GM21825 (cell line): ENCODE results near the gene KCNAB1.
"Not testable (repeated sequence)": the region's sequence is repeated elsewhere in the genome, so short reads cannot be mapped to it uniquely, and the experiment has no call there.

ENCODE experiments used
- ATAC-seq: cut with Tn5 transposase; IDR thresholded peaks from one replicate; pipeline ENCODE4 v1.9.1; 2021; ENCODE audit warnings: mild to moderate bottlenecking, moderate library complexity; ENCODE audit not compliant: unreplicated experiment

KCNAB1 gene

DNA sequence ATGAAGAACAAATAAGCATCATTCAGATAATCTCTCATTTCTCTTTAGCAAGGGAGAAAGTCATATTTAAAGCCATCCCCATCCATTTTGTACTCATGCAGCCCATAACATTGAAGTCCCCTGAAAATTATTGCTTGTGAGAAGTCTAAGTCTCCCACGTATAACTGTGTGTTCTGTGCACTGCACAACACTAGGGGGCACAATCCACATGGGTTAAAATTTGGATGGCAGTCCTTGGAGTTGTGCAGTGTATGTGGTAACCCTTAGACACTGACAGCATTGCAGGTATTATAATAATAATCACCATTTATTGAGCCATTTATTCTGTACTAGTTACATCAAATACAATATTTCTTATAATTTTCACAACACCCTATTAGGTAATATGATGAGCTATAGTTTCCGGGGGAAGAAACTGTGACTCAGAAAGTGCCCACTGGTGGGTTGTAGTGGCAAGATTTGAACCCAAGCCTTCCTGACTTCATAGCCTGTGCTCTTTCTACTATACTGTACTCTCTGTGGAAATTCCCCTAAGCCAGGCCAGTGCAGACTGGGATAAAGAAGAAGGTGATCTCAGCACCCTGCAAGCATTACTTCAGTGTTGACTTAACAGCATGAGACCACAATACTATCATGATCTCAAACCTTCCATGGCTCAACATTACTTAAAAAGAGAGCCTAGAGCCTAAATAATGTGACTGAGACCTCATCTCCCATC, 15.7 kb downstream of the KCNAB1 start:
- no peak for ATAC-seq

DNA sequence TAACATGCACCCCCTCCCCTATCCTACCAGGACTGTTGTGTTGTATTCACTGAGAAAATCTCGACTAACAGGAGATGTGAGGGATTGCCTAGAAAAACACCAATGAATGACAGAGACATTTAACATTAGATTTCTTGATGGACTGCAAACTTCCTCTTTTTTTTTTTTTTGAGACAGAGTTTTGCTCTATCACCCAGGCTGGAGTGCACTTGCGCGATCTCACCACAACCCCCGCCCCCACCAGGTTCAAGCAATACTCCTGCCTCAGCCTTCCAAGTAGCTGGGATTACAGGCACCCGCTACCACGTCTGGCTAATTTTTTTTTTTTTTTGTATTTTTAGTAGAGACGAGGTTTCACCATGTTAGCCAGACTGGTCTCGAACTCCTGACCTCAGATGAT, 17.0 kb downstream of the KCNAB1 start:
- not testable (repeated sequence) for ATAC-seq

DNA sequence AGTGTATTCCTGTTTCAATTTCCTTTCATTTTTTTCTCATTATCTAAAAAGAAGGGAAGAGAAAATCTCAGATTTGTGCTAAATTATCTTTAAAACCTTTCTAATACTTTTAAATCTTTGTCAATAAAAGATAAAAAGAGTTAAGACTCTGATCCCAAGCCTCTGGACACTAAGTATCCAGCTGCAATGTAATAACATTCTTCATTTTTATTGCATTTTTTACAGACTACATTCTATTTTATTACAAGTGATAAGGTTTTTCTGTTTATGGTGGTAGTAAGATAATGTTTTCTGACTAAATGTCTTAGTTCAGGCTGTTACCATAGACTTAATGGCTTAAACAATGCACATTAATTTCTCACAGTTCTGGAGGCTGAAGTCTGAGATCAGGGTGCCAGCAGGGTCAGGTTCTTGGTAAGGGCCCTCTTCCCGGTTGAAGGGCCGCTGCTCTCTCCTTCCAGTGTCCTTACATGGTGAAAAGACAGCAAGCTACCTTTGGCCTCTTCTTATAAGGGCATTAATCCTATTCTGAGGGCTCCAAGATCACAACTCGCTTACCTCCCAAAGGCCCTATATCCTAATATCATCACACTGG, 19.7 kb downstream of the KCNAB1 start:
- no peak for ATAC-seq

DNA sequence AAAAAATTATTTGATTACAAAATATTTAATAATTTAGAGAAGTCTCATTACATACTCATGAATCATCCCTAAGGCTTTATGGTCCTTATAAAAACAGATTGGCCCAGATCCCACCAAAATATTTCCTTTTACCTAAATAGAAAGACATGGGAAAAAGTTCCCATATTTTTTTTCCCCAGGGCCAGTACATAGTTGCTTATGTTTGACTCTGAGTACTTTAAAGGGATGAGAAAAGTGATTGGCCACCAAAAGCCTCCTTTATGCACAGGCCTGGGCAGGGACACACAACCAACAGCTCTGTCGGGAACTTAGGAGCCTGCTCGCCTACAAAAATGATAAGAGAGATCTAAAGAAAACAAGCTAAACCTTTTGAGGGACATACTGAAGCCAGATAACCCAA, 22.3 kb downstream of the KCNAB1 start:
- ATAC-seq = no peak

DNA sequence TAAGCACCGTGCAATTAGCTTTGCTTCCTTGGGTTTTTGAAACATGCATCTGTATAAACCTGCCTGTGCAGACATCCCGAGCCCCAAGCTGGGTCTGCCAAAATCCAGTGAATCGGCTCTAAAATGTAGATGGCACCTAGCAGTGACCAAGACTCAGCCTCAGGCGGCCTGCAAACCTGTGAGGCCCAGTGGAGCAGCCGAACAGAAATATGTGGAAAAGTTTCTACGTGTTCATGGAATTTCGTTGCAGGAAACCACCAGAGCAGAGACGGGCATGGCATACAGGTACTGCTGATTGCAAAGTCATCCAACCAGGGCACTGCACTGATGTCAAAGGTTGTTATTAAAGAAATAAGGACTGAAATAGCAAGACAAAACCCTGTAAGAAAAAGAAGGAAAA, 22.8 kb downstream of the KCNAB1 start:
- no peak for ATAC-seq

DNA sequence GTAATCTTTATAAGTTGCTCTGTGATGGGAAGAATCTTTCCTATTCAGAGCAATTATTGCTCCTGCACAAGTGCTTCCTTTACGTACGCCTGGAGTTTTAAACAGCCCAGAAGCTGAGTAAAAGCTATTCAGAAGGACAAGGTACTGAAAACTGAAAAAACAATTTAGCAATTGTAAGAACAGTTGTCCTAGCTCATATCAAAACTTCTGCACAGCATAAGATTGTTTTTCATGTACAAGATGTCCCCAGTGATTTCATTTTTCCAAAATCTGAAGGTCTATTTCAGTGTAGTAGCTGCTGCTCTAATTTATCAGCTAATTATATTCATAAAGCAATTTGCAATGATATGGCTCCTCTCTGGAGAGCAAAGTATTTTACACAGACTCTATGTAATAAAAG, 23.7 kb downstream of the KCNAB1 start:
- ATAC-seq = no peak

DNA sequence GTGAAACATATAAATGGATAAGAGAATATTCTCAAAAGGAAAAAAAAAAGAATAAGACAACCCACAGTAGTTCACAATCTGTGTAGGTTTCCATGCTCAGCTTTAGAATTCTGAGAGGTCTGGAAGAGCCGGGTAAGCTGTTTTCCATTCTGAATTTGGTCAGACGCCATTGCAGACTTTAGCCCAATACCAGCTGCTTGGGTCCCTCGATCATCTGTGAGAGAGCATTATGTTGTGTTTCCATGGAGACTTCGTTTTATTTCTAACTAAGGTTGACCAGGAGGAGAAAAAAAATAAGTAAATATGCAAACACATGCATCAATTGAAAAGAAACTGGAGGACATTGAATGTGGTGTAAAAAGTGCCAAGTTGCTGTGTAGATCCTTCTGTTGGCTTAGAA, 25.5 kb downstream of the KCNAB1 start:
- ATAC-seq = no peak

DNA sequence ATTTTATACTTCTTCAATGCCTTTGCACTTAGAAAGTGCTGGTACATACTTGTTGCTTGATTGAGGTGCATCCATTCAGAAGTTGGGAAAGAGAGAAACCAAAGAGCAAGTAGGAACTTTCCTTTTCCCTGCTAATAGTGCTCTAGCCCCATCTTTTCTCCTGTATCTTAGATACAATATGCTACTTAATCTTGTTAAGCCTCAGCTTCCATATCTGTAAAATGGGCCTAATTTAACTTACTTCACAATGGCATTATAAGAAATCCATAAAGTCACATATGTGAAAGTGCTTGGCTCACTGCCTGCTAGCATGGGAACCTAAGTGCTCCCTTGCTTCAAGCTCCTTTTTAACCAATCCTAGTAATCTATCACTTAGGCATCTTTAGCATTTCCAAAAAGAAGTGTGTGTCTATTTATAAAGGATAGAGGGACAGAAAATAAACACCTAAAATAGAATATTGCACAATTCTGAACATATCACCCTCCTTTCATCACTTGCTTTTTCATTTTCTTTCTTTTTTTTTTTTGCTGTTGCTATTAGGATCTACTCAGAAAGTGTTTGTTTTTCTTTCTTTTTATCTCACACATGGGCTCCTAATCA, 28.1 kb downstream of the KCNAB1 start:
- no peak for ATAC-seq

DNA sequence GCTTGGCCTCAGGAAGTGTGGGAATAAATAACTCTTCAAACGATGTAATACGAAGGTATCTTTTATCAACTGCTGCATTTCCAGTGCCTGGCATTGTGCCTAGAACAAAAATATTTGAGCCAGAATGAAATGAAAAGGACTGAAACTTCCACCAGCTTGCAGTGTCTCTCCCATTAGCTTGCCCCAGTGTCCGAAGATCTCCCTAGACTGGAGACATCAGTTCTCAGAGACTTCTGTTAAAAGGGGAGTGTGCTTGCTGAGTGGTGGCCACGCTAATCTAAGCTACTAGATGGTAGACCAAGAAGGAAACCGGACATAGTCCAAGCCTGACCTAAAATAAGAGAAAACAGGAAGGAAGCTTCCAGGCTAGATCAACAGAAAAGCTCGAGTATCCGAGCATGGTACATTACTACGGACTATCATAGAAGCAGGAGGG, 28.6 kb downstream of the KCNAB1 start:
- no peak for ATAC-seq

DNA sequence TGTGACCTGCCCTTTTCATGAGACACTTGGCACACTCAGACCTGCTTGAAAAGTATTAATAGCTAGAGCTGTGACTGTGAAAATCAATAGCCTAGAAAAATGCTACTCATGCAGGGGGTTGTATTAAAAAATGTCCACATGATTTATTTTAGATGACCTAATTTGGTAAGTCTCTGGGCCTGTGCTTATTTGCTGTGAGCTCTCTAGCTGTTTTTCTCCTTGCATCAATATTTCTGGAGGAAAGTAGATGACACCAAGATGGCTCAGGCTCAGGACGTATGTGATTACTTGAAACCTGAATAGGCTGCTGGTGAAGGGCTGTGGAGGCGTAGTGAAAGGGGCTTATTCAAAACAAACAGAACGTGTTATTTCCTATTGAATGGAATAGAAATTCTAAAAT, 29.5 kb downstream of the KCNAB1 start:
- no peak for ATAC-seq

DNA sequence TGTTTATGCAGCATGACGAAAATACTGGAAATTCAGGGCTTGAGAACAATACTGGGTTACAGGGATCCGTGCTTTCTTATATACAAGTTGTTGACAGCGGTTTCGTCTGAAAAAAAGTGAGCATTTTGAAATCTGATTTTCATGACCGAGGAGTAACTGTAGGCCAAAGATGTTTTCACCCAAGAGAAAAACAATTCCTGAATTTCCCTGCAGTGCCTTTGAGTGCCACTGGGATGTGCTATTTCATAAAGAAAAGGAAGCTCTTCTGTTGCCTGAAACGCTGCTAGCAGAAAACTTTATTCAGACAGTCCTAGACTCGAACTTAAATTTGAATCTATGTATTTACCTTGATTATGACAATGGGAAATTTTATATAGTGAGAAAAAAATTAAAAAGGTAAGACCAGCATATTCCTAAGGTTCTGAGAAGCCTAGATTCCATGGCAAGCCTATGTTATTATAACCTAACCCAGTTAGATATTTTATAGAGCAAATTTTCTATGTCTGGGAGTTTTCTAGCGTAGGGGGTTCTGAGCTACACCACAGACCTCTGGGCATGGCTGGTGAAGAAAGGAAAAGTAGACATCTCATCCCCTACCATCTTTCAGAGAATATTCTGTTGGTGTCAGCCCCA, 30.2 kb downstream of the KCNAB1 start:
- peak; percentile 50 for ATAC-seq

DNA sequence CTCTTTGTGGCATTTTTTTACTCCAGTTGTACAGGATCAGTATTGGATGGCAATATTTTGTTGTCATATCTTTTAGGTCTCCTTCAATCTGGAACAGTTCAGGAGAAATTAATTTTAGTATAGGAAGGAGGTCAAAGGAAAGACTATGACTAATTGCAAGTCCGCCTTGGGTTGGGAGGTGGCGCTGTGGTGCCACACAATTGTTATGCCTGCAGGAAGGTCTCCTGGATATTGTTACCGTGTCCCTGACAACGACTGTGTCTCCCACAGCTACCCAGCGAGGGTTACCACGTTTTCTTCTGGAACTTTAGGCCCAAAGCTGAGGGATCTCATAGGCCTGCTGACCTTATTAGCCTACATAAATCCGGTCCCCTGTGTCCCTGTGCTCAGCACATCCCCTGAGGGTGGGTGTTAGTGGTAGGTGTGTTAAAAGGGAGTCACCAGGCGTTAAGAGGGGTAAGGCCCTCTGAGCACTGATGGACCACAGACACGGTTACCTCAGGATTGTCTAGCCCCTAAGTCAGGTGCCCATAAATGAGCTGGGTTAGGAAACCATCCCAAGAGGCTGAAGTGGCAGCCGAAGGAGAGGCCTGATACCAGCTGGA, 31.5 kb downstream of the KCNAB1 start:
- no peak for ATAC-seq

DNA sequence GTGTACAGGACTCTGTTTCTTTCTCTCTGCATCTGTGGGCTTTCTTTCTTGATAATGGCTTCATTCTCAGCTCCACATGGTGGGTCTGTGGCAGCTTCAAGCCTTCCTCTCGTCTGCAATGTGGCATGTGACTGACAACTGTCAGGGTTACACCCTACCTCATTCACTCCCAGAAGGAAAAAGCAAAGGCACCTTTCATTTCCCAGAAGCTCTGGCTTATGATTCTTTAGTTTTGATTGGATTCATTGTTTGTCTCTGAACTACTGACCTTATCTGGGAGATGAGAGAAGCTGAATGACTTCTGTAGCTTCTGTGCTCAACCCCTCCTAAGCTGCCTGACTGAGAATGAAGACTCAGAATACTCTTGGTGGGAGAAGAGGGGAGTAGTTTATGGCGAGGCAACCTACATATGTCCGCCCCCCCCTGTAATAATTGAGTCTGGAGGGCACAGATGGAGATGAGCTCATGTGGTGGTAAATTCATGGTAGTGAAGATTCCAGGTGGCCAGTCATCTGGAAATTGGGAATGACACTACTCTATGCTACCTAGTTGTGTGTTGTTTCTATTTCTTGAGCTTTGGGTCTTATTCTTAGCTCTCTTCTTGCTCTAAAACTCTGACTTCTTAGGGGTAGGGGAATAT, 38.4 kb downstream of the KCNAB1 start:
- ATAC-seq = no peak

DNA sequence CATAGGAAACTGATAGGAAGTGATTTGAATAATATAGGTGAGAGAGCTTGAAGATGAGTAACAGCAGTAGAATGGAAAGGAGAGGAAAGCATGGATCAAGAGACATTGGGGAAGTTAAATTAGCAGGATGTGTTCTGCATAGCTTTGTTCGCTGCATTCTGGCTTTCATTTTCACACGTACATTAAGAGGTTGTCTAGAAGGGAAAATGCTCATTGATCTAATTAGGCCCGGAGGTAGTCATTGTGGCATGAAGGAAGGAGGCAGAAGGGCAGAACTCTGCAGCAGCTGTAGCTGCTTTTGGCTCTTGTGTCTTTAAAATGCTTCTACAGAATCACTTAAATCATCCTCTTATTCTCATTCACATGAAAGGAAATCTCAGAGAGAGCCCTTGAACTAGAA, 40.3 kb downstream of the KCNAB1 start:
- peak; percentile 73 for ATAC-seq

DNA sequence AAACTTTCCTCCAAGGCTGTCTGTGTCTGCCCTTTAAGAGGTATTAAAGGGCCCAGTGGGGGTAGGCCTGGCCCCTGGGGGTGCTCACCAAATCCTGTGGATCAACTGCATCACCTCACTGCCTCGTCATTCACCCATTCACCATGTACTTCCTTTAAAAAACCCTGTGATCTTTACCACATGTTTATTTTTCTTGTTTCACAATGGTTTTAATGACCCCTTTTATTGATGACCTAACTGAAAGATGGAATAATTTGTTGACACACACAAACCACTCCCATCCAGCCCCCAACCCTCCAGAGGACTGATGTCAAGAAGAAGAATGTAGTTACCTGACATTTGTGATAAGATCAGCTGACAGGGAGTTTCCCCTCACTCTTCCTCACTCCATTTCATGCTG, 40.8 kb downstream of the KCNAB1 start:
- ATAC-seq = no peak

DNA sequence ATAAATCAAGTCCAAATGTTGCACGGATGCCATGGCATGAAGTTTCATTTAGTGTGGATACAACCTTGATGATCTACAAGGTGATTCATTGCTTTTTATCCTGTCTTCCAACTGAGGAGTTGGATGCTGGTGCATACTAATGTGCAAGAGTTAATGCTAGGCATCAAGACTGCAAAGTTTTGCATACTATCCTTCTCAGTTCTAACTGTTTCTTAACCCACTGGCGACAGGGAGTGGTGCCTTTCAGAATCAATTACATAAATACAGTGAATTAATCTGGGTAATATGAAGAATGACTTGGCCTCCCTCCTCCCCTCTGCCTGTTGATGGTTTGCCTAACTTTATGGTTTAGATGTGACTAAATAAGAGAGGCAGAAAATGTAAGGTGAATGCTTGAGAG, 43.5 kb downstream of the KCNAB1 start:
- ATAC-seq = no peak

DNA sequence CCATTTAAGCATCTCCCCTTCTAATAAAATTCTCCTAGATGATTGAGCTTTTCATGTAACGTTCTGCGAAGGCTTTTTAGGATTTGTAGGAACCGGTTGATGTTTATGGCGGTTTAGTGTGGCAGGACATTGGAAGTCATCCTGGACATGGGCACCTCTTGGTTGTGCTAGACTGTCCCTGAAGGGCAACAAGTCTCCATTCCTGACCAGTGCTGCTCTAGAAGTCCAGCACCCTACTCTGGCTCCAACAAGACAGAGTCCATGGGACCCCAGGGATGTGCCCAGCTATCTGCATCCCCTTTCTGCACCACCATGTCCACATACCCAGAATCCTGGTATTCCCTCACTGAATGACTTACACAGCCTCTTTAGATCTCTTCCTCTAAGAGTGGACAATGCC, 46.4 kb downstream of the KCNAB1 start:
- no peak for ATAC-seq

DNA sequence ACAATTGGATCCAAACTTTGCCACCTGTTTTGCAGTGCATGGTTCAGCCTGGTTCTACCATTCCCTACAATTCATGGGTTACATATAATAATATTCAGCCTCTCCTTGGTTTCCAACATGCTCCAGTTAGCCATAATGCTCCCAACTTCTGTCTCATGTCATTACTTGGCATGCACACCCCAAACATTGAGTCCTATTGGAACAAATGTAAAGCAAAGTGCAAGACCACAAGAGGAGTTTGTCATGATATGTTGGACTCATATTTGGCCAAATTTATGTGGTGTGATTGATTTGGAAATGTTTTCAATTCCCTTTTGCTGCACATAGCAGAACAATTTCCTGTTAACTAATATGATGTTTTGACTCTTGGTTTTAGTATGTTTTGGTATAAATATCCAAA, 50.2 kb downstream of the KCNAB1 start:
- ATAC-seq = no peak

DNA sequence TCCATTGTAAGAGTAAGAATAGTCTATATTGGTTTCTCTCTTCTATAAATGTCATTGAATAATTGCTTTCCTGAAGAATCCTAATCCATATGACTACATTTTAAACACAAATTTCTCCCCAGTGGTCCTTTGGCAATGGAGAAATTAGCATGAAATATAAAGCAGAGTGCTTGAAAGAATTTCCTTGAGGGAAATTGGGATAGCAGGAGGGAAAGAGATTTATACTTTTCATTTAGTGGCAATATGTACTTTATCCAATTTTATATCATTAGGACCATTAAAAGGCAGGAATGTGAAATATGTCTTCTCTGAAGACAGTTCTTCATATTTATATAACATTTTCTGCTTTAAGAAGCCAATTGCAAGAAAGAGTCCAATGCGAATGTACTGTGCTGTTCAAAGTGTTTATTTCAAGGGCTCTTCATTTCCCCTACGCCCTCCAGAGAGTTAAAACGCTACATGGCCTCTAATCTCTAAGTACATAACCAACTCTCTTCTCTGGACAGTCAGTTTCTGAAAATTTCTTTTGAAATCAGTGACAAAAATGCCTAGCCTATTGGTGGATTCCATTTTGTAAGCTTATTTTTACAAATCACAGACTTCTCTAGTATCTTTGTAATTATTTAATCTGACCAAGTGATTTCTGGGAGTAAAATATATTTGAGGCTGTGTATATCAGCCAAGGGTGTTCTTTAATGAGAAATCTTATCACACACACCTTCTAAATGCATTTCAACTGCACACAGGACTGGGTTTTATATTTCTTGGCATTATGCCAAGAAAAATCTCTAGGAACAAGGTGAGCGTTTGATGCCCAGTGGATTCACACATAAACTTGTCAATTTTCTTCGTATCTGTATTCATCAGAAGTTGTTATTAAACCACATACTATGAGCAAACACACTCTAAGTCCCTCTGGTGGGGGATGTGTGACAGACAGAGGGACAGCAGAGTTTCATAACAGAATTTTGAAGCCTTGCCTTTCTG, 51.2 kb downstream of the KCNAB1 start:
- ATAC-seq = no peak

DNA sequence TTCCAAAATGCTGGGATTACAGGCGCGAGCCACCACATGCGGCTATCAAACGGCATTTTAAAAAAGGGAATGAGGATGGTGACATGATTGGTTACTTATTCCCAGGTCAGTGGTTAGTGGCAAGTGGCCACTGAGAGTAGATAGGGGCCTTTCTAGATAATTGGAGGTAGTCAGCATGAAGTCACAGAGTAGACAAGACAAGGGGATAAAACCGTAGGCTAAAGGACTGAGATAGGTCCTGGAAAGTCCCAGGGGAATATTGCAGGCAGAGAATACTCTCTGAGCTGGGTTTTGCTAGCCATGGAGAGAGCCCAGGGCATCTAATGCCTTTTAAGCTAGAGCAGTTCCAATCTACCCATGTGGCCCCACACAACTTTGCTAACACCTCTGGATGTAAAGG, 52.2 kb downstream of the KCNAB1 start:
- no peak for ATAC-seq
